Stimulated activated CD8-positive, alpha-beta memory T cell treated with anti-CD3 and anti-CD28 coated beads, Interleukin-2, amount 100 ng/mL, for 48 hours (primary cell): ENCODE data around the gene NLK.

ENCODE experiments used
- DNase-seq, 2 donors: peaks; one replicate each; pipeline ENCODE4 v3.0.0-alpha.2; 2020; ENCODE audit warnings: low read depth in 2 of 2

NLK gene

DNA sequence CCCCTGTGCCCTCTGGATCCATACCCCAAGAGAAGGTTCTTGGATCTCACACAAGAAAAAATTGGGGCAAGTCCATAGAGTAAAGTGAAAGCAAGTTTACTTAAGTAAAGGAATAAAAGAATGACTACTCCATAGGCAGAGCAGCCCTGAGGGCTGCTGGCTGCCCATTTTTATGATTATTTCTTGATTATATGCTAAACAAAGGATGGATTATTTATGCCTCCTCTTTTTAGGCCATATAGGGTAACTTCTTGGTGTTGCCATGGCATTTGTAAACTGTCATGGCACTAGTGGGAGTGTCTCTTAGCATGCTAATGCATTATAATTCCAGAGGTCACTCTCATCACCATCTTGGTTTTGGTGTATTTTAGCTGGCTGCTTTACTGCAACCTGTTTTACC, 70.8 kb downstream of the NLK start:
- DNase-seq: no peak

DNA sequence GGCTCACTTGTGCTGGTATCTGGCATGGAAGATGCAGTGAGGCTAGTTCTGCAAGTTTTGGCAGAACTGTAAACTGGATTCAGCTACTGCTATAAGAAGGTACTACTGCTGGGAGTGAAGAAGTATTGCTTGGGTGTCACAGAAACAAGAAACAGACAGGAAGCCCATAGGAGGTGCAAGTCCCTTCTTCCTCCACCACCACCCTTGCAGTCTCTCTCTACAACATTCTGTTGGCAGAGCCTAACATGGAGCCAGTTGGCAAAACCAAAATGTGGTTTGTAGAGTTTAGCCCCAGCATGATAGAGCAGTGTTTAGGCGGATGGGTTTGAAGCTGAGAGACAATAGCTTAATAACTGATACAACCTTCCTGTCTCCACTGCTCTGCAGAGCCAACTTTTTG, 72.6 kb downstream of the NLK start:
- no peak for DNase-seq

DNA sequence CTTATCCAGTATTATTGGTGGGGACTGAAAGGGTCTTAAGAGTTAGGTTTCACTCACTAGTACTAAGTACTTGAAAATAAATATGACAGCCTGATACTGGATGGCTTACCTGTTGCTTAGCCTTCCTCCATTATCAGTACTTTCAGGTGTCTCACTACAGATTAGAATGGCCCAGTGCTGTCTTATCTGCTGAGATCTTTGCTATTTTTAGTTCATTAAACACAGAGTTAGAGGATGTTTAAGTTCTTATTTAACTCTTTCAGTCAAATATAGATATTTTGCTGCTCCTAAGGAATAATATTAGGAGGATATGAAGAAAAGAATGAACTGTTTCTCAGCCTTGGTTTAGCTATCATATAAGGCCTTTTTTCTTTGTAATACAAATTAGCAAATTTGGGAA, 74.8 kb downstream of the NLK start:
- no peak for DNase-seq

DNA sequence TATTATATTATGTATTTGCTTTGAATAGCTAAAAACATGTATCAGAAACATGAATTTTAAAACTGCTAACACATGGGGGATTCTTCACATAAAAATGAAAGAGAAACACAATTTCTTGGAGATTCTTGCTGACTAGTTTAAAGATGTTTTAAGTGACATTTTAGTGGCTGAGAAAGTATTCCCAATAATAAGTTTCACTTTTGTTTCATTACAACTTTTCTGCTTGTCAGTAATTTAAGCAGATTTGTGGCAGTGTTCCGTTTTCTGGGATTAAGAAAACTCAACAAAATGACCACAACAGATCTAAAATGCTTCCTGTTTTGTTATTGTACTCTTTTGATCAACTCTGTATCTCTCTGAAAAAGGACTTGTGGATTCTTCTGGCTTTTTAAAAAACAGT, 75.9 kb downstream of the NLK start:
- DNase-seq: no peak

DNA sequence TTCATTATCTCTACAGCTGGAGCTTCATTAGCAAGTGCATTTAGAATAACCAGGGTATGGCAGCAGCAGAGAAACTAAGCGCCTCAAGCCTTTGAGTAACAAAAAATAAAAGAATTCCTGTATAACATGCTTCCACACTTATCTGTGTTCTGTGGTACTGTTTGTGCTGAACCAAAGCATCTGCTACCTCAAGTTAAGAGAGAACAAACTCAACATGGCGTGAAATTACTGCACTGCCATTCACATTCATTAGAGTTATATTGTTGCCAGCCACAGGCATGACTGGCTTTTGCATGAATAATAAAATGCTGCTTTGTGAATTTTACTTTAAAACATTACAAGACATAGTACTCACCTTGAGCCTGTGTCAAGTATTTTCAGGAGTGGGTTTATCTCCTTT, 76.6 kb downstream of the NLK start:
- no peak for DNase-seq

DNA sequence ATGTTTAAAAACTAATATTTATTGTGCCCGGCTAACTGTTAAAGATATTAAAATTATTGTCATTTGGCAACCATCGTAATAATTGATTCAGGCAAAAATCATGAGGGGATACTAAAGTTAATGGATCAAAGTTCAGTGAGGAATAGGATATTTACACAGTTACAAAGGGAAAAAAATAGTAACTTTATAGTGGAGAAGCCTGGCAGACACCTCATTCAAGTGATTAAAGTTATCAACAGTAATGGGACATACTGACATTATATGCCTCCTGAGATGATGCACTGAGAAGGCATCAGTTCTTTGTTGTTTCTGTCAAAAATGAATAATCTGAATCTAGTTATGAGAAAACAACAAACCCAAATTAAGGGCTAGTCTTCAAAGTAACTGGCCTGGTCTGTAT, 77.1 kb downstream of the NLK start:
- no peak for DNase-seq

DNA sequence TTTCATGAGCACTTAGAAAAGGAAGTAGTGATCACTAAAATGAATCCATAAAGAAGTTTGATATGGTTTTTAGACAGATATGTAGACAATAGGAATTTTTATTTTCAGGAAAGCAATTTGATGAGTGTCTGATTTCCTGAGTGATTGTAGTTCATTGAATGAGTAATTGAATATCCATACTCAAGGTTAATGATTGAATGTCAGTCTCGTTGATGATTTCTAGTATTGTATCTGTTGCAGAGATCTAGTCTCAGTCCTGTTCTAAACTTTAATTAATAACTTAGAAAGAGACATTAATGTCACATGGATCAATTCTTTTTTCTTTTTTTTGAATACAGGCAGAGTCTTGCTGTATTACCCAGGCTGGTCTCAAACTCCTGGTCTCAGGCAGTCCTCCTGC, 78.3 kb downstream of the NLK start:
- DNase-seq: no peak

DNA sequence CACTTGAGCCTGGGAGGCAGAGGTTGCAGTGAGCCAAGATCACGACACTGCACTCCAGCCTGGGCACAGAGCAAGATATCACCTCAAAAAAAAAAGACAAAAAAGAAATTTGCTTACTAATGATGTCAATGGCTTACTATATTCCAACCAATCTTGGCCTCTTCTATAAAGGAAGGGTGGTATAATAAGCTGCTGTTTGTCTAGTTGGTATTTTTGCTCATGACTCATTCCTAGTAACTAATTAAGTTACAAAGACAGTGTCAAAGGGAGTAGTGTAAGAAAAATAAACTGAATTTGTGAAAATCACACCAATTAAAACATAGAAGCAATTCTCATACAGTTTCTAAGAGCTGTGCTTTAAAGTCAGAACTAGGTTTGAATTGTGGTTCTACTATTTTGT, 82.5 kb downstream of the NLK start:
- DNase-seq: no peak

DNA sequence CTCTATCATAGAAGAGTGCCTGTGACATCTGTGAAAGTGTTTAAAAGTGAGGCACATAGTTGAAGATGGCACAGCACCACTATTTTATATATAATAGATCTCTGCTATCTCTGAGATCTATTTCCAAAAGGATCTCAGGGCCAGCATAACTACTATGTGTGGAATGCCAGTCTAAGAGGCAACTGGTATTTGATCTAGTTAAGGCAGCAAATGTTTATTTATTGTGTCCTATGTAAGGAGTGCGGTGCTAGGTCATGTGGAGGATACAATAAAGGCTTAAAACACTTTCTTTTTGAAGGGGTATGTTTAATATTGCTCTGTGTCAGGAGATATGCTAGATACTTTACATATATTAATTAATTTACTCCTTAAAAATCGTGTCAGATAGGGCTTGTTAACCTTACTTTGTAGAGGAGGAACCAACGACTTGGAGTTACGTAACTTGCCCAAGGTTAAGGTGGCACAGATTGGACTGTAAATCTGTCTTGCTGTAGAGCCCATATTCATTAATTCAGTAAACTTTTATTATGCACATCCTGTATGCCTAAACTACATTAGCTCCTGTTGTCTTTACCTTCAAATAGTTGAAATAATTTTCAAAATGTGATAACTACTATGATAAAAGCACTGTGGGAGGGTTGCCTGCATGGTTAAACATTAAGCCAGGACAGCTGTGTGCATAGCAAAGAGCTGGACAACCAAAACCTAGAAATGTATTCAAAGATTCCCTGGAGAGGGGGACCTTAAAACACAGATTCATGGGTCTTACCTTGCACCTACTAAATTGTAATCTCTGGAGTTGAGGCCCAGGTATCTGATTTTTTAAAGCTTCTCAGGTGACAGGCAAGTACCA, 83.3 kb downstream of the NLK start:
- DNase-seq: no peak

DNA sequence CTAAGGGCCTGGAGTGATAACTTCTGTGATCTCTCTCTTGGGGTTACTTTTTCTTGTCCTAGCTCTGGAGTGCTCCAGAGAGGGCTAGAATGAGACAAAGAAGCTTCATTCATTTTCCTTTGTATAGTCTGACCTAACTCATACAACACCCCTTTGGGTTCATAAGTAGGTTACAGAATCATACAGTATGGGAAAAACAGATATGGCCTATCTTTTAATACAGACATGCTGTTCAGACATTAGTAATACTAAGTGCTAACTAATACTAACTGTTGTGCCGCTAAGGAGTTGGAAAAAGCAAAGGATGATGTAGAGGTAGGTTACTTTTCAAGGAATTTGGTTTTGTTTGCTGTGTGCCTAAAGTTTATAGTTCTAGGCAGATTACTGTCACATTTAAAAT, 84.7 kb downstream of the NLK start:
- DNase-seq: no peak

DNA sequence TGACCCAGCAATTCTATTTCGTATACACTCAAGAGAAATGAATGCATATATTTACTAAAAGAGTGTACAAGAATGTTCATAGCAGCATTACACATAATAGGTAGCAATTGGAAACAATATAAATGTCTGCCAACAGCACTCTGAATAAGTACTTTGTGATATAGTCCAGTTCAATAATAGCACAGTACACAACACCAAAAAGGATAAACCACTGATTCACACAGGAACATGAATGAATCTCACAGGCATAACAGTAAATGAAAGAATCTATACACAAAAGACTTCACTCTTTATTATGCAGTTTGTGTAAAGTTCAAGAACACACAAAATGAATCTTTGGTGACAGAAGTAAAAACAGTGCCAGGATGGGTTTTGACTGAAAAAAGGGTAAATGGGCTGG, 86.3 kb downstream of the NLK start:
- DNase-seq: no peak

DNA sequence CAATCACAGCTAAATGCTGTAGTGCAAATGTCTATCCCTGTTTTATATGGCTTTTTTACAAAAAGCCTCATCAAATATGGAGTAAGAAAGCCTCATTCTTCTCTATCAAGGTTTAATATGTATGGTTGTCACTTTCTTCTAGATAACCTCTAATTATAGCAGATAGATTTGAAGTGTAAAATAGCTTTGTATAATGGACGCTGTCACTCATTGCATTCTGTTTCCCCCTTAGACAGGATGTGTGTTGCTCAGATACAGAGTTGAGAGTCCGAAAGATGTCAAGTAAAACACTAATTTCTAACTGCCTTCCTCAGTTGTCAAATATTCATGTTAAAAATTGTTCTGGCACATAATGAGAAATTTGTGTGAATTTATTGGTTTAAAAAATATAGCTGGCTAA, 88.0 kb downstream of the NLK start:
- DNase-seq: no peak

DNA sequence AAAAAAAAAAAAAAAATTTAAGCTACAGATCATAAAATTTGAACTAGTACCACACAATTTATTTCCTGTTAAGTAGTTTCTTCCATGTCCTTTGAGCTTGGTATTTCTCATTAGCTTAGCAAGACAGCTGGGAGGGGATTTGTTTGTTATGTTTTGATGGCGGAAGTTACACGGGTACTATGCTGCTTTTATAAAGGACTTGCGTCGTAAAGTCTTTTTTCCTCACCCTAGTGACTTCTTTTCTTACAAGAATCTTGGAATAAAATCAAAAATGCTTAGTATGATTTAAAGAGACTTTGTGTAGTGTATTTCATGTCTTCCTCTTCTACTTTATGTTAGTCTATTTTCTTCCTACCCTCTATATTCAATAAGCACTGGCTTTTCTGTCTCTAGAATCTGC, 89.1 kb downstream of the NLK start:
- no peak for DNase-seq

DNA sequence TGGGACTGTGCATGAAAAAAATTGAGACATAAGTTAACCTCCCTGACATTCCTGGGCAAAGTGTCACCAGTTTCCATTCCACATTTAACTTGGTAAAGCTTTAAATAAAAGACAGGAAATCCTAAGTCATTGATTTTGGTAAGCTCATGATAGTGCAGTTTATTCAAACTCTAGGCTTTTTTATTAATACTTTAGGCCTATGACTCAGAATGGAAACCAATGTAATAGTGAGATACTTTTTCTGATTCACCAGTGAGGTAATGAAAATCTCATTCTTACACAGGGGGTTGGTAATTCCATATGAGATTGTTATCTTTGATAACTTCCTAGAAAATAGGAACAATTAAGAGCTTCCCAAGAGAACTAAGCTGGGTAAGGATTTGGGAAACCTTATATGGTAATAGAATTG, 91.1 kb downstream of the NLK start:
- no peak for DNase-seq

DNA sequence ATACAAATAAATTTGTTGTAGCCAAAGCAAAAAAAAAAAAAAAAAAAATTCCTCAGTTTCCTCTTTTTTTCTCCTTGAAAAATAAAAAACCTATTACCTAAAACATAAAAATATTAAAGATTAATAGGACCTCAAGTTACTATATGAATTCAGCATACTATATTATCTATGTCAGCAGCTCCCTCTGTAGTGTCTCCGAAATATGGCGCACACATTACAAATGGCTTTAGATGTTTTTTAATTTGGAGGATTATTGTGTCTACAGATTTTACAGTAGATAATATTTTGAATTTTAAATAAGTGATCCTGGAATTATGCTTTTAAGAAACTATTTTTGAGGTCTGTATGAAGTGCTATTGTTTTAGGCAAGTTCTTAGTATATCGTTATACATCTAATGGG, 94.4 kb downstream of the NLK start:
- no peak for DNase-seq

DNA sequence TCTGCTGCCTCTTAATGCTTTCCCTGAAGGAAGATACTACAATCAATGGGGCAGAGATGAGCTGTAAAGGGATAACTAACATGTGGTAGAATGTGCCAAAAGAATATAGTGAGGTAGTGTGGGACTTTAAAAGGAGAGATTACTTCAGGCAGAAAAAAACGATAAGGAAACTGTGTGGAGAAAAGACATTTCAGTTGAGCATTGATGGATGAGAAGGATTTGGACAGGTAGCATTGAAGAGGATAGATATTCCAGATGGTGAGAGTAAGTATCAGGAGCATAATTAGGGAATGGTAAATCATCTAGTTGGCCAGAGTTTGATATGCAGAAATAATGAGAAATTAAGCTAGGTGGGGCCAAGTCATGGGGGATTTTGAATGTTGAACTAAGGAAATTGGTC, 97.3 kb downstream of the NLK start:
- DNase-seq: no peak

DNA sequence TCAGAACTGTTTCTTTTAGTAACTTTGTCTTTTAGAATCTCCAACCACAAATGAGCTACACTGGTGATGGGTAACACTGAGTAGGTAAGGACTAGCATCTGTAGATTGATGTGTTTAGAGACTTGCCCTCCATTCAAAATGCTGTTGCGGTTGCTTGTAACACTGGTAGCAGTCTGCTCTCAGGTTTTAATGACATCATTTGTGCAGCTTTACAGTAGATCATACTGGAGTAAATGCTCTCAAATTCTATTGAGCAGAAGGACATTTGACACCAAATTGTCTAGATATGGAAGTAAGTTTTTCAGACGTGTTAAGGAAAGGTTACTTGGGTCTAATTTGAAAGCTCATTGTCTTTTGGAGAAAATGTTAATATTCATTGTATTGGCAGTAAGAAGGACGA, 98.8 kb downstream of the NLK start:
- no peak for DNase-seq

DNA sequence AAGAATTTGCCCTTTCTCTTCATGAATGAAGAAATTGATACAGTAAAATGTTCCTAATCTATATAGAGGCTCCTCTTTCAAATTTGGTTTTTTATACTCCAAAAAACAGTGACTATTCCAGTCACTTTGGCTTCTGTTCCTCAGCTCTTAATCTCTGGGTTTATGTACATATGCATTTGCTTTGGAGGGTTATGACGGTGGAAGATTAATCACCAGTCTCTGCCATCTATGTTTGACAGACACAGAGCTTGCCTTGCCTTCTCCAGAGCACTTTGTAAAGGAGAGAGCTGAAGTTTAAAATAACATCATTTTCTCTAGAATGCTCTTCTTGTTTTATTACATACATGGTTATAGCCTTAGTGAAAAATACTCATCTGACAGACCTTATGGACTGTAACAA, 99.3 kb downstream of the NLK start:
- DNase-seq: no peak

DNA sequence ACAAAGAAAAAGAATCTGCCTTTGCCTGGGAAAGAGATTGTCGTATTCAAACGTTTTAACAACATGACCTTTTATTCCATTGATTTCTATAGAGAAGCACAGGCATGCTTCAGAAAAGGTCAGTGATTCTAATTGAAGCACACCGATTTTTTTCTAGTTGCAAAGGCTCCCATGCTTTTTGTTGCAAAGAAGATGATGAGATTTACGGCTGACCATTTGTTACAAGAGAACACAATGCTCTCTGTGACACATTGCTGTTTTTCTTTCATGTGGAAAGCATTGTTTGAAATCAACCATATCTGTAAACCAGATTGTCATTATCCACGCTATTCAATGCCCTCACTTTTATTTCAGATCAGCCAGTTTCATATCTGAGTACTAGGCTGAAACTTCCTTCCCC, 99.8 kb downstream of the NLK start:
- DNase-seq: no peak

DNA sequence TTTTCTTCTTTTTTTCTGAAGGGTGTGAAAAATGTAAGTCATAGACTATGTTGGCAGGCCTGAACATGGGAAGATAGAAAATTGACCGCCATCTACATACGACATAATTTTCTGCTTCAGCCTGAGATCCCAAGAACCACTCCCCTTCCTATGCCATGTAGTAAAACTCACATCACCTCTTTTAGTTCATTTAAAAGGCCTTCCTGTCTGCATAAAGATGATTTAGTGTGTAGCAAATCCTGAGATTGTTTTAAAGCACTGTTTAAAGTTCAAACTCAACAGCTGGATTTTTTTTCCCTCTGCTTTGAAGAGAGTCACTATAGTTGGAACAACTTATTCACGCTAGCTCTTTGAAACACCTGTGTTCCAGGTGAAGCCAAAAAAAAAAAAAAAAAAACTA, 101.5 kb downstream of the NLK start:
- DNase-seq: no peak

DNA sequence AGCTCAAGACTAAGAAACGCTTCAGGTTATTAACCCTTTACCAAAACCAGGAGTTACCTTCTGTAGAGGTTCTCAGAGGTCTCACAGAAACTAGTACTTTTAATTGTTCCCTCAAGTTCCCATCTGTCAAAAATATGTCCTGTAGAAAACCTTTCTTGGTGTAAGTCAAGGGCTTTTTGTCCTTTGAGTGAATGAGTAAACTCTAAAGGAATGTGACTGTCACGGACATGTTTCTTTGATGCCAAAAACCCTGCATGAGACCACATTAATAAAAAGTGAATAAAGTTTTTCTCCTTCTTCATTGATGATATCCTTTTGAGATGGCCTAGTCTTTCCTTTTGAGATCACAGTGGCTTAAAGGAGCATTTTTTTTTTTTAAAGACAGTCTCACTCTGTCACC, 102.9 kb downstream of the NLK start:
- no peak for DNase-seq

DNA sequence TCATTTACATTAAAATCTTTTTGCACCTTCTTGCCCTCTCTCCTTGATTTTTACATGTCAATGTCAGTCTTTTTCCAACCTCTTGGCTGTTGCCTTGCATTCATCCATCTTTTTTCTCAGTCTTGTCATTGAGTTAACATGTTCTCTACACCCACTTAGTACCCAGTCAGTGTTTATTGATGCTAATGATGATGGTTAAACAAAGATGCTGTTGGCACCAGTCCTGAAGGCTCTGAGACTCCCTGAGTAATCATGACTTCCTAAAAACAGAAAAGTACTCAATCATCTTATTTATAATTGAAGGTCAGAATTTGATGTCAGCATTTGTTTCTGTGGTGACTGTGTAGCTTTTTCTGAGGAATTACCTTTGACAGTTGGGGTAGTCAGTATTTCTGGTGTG, 104.5 kb downstream of the NLK start:
- no peak for DNase-seq

DNA sequence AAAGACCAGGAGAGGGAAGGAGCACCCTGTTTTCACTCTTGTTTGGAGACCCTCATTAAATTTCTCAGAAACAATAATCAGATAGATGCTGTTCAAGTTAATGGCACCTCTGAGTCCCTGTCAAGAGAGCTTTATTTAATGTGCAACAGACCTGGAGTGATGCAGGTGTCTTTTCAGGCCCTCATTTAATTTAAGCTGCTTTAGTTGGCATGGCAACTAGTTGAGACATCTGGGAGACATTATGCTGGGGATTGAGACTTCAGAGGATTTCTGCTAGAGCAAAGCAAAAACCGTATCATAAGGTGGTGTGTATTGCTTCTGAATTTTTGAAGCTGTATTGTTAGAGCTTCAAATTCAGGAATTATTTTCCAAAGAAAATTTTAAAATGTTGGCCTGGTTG, 108.5 kb downstream of the NLK start:
- no peak for DNase-seq

DNA sequence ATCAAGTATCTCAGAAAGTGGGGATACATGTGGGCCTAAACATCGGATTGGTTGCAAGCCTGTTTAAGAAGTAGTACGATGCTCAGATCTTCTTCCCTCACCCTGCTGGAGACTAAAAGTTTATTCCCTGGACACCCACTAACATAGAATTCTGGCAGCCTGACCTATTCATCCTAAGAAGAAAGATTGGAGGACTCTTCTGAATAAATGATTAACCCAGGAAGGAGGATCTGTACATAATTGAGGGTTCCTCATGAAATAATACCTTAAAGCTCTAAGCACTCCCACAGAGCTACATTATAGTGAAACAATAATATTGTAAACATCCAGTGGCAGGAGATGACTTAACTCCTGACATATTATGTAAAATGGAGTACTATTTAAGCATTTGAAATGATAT, 111.7 kb downstream of the NLK start:
- no peak for DNase-seq
